ENCODE results near the gene CEP112.

- no peak for TF ChIP-seq SMC3 (IDR thresholded peaks at IDR 0.05; ENCODE audit: low read depth, low read length)
- no peak for TF ChIP-seq POLR2A (IDR thresholded peaks at IDR 0.05; ENCODE audit: low read depth, low read length)
- TF ChIP-seq CEBPB (IDR thresholded peaks at IDR 0.05; ENCODE audit: low read depth, low read length) = no peak
These were observed 277.1 kb downstream of the CEP112 start for GRCh38 chr17:65914784-65915342.

Measured in IMR-90 (cell line).